HepG2 (cell line): ENCODE measurements around the gene KIF3C. TPM values are rescaled to one million over a fixed set of nuclear protein-coding genes. Genes with fewer than 3 reads are reported as not detected.
A peak's percentile ranks its signal among the peaks of the same experiment; 100 is the strongest.

Source experiments
- EP300 ChIP-seq, 3 experiments: sonication (generic) in 1 of 3; formaldehyde crosslinking in 1 of 3; IDR thresholded peaks; 2 replicates each; pipeline versions ENCODE4 v1.5.1 to v1.6.1; 2011 to 2020; ENCODE audit warnings: low read depth in 2 of 3, low read length in 2 of 3, borderline replicate concordance in 1 of 3, improper control_type of control experiment in 1 of 3, mild to moderate bottlenecking in 1 of 3, missing genetic modification reagents in 1 of 3, moderate library complexity in 1 of 3
- LCORL ChIP-seq, 2 experiments: fragments of 450-650 bp in 1 of 2; sonication (generic) in 1 of 2; formaldehyde crosslinking in 1 of 2; IDR thresholded peaks; 2 replicates each; pipeline versions ENCODE4 v1.5.0 to v1.6.1; 2017 to 2020; ENCODE audit warnings: antibody characterized with exemption in 1 of 2, missing genetic modification reagents in 1 of 2
- MXD4 ChIP-seq: IDR thresholded peaks from 2 replicates; pipeline ENCODE4 v1.6.1; 2016; ENCODE audit warnings: mild to moderate bottlenecking, missing biosample characterization, missing genetic modification reagents
- PHF21A ChIP-seq: sonication (generic); formaldehyde crosslinking; IDR thresholded peaks from 2 replicates; pipeline ENCODE4 v1.5.0; 2020; ENCODE audit warnings: mild to moderate bottlenecking, missing genetic modification reagents
- POLR2AphosphoS5 ChIP-seq: IDR thresholded peaks from 2 replicates; pipeline ENCODE4 v1.6.1; 2012; ENCODE audit warnings: low read depth, low read length
- PRDM4 ChIP-seq: sonication (generic); formaldehyde crosslinking; IDR thresholded peaks from 2 replicates; pipeline ENCODE4 v1.9.0; 2021; ENCODE audit warnings: missing genetic modification reagents, borderline replicate concordance
- RFXAP ChIP-seq: sonication (generic); formaldehyde crosslinking; IDR thresholded peaks from 2 replicates; pipeline ENCODE4 v1.4.0; 2020; ENCODE audit warnings: missing genetic modification reagents, borderline replicate concordance
- SMAD3 ChIP-seq: sonication (generic); formaldehyde crosslinking; IDR thresholded peaks from 2 replicates; pipeline ENCODE4 v1.4.0; 2020; ENCODE audit warnings: missing genetic modification reagents
- STAG1 ChIP-seq: sonication (generic); formaldehyde crosslinking; IDR thresholded peaks from 2 replicates; pipeline ENCODE4 v1.4.0; 2020; ENCODE audit warnings: missing genetic modification reagents
- THAP7 ChIP-seq: sonication (generic); formaldehyde crosslinking; IDR thresholded peaks from 2 replicates; pipeline ENCODE4 v1.8.1; 2023; ENCODE audit warnings: mild to moderate bottlenecking, missing genetic modification reagents
- USF2 ChIP-seq, 2 experiments: sonication (generic) in 1 of 2; formaldehyde crosslinking in 1 of 2; IDR thresholded peaks; 2 replicates each; pipeline versions ENCODE4 v1.5.1 to v1.6.1; 2011 to 2020; ENCODE audit warnings: borderline replicate concordance in 1 of 2, low read depth in 1 of 2, low read length in 1 of 2, mild to moderate bottlenecking in 1 of 2, missing genetic modification reagents in 1 of 2, moderate library complexity in 1 of 2
- ZBTB38 ChIP-seq: sonication (generic); formaldehyde crosslinking; IDR thresholded peaks from 2 replicates; pipeline ENCODE4 v1.5.1; 2020; ENCODE audit warnings: mild to moderate bottlenecking, missing genetic modification reagents
- ZFP91 ChIP-seq: sonication (generic); formaldehyde crosslinking; IDR thresholded peaks from 2 replicates; pipeline ENCODE4 v1.9.0; 2022; ENCODE audit warnings: missing genetic modification reagents, mild to moderate bottlenecking, borderline replicate concordance
- ZNF580 ChIP-seq: IDR thresholded peaks from 2 replicates; pipeline ENCODE4 v1.6.1; 2016; ENCODE audit warnings: low read depth, borderline replicate concordance
- ZNF687 ChIP-seq: sonication (generic); formaldehyde crosslinking; IDR thresholded peaks from 2 replicates; pipeline ENCODE4 v1.5.1; 2020; ENCODE audit warnings: mild to moderate bottlenecking, missing genetic modification reagents, moderate library complexity
- polyA plus RNA-seq, 8 experiments: library from polyadenylated mRNA; depleted of rRNA in 3 of 8; stranded (reverse) in 7 of 8; unstranded in 1 of 8; fragments of >200 nt; fragmentation: Illumina TruSeq in 4 of 8; extraction: Trizol in 4 of 8; gene quantifications; 2 replicates each; pipeline versions ENCODE4 v1.2.1 to v1.2.3, GENCODE V29; 2011 to 2016; ENCODE audit warnings: low read depth in 4 of 8, missing spikeins in 1 of 8, mixed read lengths in 1 of 8; ENCODE audit not compliant: insufficient read depth in 1 of 8
- total RNA-seq, 5 experiments: library from RNA; depleted of rRNA; stranded (reverse); fragments of >200 nt; fragmentation: Illumina TruSeq; extraction: Trizol; gene quantifications; 2 replicates each; pipeline ENCODE4 v1.2.3, GENCODE V29; 2016; ENCODE audit warnings: low read depth in 1 of 5

Gene KIF3C
- total and polyA plus RNA-seq, 2 of the 13 experiments (the other 11 are each of a cell fraction or from before 2014, with no cell fraction given), result 3.6 to 4.9 TPM

- no peak; the same call in 1 of the 2 replicates for TF ChIP-seq THAP7 (CRISPR knock-in tag)
- peak; percentile 41 for TF ChIP-seq ZNF687
- TF ChIP-seq ZFP91 (CRISPR knock-in tag), result peak; percentile 57
- peak; percentile 82 for TF ChIP-seq SMAD3 (CRISPR knock-in tag)
- TF ChIP-seq STAG1 (CRISPR knock-in tag), result peak; percentile 99
- TF ChIP-seq PHF21A (CRISPR knock-in tag), result peak; percentile 56
- TF ChIP-seq LCORL (IDR thresholded peaks at IDR 0.05), result no peak
- peak; percentile 38; the same call in 1 of the 2 replicates for TF ChIP-seq LCORL (CRISPR knock-in tag; IDR thresholded peaks at IDR 0.05)
- no peak for TF ChIP-seq USF2 (IDR thresholded peaks at IDR 0.05; ENCODE audit: low read depth, low read length)
- no peak for TF ChIP-seq USF2 (CRISPR knock-in tag; IDR thresholded peaks at IDR 0.05; ENCODE audit: borderline replicate concordance)
- no peak for TF ChIP-seq PRDM4 (CRISPR knock-in tag)
- TF ChIP-seq ZNF580, result peak; percentile 65; the same call in 1 of the 2 replicates
- TF ChIP-seq EP300 (IDR thresholded peaks at IDR 0.05; ENCODE audit: low read depth in 2 of 2, low read length in 2 of 2), result 0 out of 4 replicates have a peak, but pooled peaks of 1 of the 2 experiments have one; percentile 15
- 0 out of 2 replicates have a peak, but pooled peaks have one; percentile 9 for TF ChIP-seq EP300 (CRISPR knock-in tag; IDR thresholded peaks at IDR 0.05; ENCODE audit: borderline replicate concordance)
- TF ChIP-seq MXD4, result peak; percentile 69; the same call in 1 of the 2 replicates
- peak; percentile 90 for TF ChIP-seq RFXAP (CRISPR knock-in tag)
- 0 out of 2 replicates have a peak, but pooled peaks have one; percentile 33 for TF ChIP-seq ZBTB38 (CRISPR knock-in tag)
- TF ChIP-seq POLR2AphosphoS5, result no peak
Measured at GRCh38 chr2:25951071-25951547, 31.2 kb downstream of the KIF3C start (continued).
